KBM-7 (cell line): ENCODE data around the gene HEMK1.

Experiments used
- DNase-seq: peaks from one replicate; pipeline ENCODE4 v3.0.0-alpha.2; 2015
- in situ Hi-C: fragments of 300-500 bp; cut with MboI; formaldehyde crosslinking; loops from 2 replicates; pipeline ENCODE4 v1.14.3; 2020; ENCODE audit warnings: low sequenced_read_pairs, low pct_unique_long_range_greater_than_20kb, mixed read lengths

Gene HEMK1

GRCh38 chr3:50539356-50540286, 29.7 kb upstream of the HEMK1 start:
- DNase-seq = no peak
- in situ Hi-C loops = no loop called here

DNA sequence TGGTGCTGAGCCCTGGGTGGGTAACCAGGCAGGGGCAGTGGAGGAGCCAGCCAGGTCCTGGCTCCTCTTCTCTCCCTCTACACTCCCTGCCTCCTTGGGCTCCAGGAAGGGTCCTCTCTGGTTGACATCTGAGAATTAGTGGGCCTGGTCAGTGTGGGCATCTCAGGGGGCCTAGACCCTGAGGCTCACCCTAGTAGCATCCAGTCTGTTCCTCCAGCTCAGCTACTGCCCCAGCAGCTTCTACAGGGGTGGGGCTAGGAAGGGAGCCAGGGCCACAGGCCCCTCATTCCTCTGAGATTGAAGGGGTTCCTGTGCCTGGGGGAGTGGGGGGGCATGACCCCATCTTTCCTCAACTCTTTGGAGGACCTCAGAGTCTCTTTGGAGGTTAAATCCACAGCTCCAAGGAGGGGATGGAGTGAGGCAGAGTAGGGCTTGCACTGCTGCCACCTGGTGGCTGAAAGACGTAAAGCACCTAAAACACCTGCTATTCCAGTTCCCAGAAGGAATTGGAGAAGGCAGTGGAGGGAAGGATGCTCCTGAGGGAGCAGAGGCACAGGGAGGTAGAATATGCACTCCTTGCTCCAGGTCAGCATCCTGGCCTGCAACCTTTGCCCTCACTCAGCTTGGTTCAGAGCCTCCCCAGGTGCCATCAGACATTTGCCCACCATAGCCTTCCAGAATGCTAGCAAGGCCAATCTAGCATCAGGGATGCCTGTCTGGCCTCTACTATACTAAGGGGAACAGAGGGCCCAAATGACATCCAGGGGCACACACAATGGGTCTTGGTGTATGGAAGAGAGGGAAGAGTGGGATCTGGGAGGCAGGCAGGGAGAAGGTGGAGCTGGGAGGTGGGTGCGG, 26.9 kb upstream of the HEMK1 start:
- in situ Hi-C loops = no loop called here
- peak; percentile 83 for DNase-seq

- in situ Hi-C loops = no loop called here
- no peak for DNase-seq
Observed at GRCh38 chr3:50545781-50546180, 23.5 kb upstream of the HEMK1 start.

- no peak for DNase-seq
- in situ Hi-C loops = no loop called here
Observed at GRCh38 chr3:50549226-50549625, 20.1 kb upstream of the HEMK1 start.

GRCh38 chr3:50550079-50550736, 19.1 kb upstream of the HEMK1 start:
- peak; percentile 73 for DNase-seq
- in situ Hi-C loops = no loop called here

- DNase-seq = no peak
- in situ Hi-C loops = no loop called here
Observed at GRCh38 chr3:50551054-50551659, 18.2 kb upstream of the HEMK1 start.

DNA sequence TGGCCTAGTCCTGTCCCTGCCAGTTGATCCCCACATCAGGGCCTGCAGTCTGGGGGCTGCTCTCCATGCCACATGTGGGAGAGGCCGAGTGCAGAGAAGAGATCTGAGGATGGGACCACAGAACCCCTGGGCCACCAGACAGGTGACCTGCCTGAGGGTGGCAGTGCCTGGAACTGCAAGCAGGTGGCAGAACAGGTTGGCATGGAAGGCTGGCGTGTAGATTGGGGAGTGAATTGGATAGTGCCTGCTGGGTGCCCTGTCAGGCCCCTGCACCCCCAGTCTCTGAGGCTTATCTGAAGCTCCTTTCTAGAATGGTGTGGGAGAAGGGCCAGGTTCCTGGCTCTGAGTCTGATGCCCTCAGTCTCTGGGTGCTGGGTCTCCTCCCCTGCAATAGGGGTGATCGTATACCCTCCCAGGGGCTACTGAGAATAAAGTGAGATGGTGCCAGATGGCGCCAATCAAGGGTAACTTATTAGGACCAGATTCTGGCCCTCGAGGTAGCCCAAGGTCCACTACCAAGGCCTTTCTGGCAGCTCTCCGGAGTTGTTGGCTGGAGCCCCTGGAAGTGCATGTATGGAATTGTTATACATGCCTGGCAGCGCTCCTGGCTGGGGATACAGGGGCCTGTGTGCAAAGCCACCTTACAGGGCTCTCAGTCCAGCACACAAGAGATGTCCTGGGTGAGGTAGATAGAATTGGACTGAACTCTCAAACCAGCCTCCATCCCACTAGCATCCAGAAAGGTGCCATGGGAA, 17.5 kb upstream of the HEMK1 start:
- no peak for DNase-seq
- in situ Hi-C loops = no loop called here

DNA sequence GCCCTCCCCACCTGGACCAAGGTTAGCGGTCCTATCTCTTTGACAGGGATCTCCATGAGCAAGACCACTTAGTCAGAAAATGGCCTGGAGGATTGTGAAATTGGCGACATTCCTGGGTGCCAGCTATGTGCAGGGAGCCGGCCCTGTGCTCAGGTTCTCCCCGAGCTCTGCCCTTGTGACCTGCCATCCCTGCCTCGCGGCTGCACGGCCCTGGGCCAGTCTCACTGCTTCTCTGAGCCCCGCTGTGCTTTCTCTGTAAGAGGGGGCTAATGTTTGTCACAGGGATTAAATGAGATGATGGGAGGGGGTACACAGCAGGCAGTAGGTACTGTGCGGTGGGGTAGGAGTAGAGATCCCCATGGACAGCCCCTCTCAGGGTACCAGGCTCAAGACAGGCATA, 16.7 kb upstream of the HEMK1 start:
- no peak for DNase-seq
- in situ Hi-C loops = no loop called here

GRCh38 chr3:50554553-50554952, 14.8 kb upstream of the HEMK1 start:
- no peak for DNase-seq
- in situ Hi-C loops = no loop called here

DNA sequence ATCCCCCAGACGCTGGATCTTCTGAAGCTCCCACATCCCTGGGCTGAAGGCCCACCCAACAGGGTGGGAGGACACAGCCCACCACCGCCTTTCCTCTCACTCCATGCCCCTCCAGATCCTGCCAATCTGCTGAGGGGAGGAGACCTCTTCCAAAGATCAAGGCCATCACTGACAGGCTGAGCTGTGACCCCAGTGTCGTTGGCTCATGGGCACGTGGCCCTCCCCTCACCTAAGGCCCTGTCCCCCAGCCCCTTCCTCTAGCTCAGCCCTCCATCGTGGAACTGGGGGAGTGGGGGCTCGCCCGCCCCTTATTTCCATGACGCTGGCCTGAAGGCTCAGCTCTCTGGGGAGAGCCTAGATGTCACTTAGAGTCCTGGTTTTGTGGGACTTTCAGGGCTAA, 12.2 kb upstream of the HEMK1 start:
- in situ Hi-C loops = no loop called here

DNA sequence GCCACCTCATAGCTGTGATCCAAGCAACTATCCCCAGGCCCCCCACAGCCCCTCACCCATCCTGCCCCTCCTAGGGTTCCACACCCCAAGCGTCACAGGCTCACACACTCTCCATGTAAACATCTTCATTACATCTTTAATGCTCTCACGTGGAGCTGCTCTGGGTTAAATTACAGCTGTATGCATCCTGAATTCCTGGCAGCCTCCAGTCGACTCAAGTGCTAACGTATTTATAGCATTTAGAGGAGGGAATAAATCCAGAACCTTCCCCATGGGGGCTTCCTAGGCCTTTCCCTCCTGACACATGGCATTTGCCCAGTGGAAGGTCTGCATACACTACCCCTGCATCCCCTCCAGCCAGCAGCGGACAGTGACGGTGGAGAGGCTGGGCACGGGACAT, 11.4 kb upstream of the HEMK1 start:
- no peak for DNase-seq
- in situ Hi-C loops = no loop called here

More for the DNA sequence above, 12.2 kb upstream of the HEMK1 start:
- no peak for DNase-seq

DNA sequence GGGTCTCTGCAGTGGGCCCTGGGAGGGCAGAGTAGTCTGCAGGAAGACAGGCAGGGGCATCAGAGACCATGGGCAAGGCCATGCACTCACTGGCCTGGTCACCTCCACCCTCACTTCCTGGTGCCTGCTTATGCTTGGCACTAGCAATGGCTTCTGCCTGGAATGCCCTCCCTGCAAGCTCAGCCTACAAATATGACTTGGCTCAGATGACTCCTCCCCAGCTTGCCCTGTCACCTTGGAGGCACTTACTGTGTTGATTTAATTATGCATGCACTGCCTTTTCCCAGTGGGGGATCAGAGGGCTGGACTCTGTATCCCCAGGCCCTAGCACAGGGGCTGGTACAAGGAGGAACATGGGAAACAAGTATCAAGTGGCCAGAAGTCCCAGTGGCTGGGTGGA, 9.6 kb upstream of the HEMK1 start:
- in situ Hi-C loops = no loop called here
- no peak for DNase-seq

GRCh38 chr3:50562861-50563260, 6.5 kb upstream of the HEMK1 start:
- no peak for DNase-seq
- in situ Hi-C loops = no loop called here

GRCh38 chr3:50563867-50564266, 5.5 kb upstream of the HEMK1 start:
- DNase-seq = no peak
- in situ Hi-C loops = no loop called here

- DNase-seq = no peak
- in situ Hi-C loops = no loop called here
Observed at GRCh38 chr3:50564321-50564720, 5.0 kb upstream of the HEMK1 start.

GRCh38 chr3:50567011-50567385, 2.3 kb upstream of the HEMK1 start:
- no peak for DNase-seq
- in situ Hi-C loops = no loop called here

DNA sequence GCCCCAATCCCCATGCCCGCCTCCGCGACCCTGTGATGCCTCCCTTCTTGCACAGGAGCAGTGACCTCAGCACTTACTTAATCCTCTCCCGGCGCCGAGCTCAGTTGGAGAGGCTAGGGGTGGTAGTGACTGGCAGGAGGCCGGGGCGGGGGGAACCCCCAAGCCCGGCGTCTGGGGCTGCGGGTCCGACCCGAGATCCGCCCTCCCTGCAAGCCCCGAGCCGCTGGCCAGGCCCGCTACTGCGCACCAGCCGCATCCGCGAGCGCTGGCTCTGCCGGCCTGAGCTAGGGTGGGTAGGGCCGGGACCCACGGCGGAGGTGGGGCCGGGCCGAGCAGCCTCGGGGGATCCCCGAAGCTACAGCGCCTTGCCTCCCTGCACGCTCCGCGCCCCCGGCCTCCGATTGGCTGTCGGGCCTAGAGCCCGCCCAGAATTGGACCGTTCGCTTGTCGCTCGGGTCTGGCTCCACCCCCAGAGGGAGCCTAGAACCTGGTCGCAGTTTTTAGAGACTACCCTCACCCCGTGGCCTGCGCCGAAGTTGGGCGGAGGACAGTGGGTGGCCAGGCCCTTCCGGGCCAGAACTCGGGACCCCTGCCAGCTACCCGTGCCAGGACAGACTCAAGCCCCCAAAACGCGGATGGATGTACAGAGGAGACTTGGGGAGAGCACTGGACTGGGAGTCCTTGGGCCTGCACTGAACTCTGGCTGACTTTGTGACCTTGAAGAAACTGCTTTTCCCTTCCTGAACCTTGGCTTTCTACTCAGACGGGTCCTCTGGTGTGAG, 1.7 kb upstream of the HEMK1 start, which contains the start of gene C3orf18:
C3orf18 (minus strand) TSS at position 362 of the 782 bp plus-strand sequence. CDS start 2,048 bp downstream, outside the sequence.
- in situ Hi-C loops = no loop called here
- no peak for DNase-seq
